CD4-positive, alpha-beta T cell treated with Interleukin-21 for 1 hour (primary cell): Measurements from ENCODE around the gene LIME1.
A peak's percentile ranks its signal among the peaks of the same experiment; 100 is the strongest.
"Not testable (repeated sequence)": the region's sequence is repeated elsewhere in the genome, so short reads cannot be mapped to it uniquely, and the experiment has no call there.

Experiments used
- DNase-seq: peaks from one replicate; pipeline ENCODE4 v3.0.0-alpha.2; 2020

The LIME1 gene

DNA sequence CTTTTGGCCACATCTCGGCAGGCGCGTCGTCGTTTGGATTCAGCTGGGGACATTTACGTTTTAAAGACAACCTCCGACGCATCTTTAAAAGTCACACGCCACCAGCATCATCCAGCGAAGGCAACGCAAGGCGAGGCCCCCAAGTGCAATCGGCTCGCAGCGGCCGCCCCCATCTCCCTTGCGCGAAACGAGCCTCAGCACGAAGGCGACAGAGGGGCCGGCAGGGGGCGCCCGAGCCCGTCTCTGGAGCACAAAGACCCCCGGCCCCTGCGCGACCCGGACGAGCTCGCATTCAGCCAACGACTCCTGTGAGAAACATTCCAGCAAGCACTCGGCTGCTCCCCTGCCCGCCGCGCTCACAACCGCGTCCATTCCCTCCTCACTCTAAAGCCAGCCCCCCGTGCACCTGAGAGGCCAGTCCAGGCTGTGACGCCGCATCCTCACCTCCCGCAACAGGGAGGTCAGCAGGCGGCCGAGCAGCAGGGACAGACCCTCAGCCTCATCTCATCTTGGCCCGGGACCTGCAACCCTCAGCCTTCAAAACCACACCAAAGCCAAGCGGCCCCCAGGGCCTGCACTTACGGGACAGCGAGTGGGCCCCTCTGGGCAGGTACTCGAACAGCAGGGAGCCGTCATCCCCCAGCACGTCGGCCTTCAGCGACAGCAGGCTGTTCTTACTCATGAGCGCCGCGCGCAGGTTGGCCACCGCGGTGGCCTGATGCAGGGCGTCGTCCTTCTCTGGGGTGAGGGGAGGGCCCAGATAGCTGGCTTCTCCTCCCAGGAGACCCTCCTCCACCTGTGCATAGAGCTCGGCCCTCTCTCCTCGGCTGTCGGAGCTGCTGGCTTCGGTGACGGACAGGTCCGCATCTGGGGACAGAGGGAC is 38.9 kb downstream of the LIME1 start:
- peak; percentile 25 for DNase-seq

- DNase-seq = not testable (repeated sequence)
These were observed 40.4 kb downstream of the LIME1 start for GRCh38 chr20:63776875-63777274.

DNA sequence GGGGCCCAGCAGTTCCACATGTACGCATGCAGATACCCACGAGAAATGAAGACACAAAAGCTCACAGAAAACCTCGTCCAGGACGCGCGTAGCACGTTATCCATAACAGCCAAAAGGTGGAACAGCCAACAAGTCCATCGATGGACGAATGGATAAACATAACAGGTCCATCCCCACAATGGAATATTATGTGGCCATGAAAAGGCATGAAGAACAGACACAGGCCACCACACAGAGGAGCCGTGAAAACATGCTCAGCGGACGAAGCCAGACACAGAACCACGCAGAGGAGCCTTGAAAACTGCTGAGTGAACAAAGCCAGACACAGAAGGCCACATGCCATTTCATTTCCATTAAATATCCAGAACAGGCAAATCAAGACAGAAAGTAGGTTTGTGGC is 41.1 kb downstream of the LIME1 start:
- DNase-seq = no peak

DNA sequence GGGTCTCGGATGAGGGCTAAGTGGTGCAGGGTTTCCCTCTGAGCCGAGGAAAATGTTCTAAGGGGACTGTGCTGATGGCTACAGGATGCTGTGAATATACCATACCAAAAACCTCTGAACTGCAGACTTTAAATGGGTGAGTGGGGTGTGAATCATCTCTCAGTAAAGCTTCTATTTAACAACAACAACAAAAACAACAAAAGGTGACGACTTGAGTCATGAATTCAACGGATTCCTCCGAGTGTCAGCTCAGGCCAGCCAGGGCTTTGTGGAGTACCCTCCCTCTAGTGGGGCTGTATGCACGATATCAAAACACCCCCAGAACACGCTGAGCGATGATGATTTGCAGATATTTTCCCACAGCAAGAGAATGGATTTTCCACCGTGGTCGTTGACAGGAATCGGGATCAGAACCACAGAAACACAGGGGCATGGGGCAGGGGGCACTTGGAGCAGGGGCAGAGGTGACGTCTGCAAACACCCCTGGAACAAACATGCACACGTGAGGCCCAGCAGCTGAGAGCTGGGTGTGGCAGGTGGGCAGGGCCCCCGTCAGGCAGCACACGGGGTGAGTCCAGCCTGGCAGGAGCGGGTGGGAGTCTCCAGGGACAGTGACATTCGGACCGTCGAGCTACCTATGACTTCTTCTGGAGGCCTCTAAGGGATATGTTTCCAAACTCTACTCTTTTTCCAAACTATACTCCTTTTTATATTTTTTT is 41.7 kb downstream of the LIME1 start:
- no peak for DNase-seq

- DNase-seq = no peak
These were observed 42.4 kb downstream of the LIME1 start for GRCh38 chr20:63778857-63779256.

DNA sequence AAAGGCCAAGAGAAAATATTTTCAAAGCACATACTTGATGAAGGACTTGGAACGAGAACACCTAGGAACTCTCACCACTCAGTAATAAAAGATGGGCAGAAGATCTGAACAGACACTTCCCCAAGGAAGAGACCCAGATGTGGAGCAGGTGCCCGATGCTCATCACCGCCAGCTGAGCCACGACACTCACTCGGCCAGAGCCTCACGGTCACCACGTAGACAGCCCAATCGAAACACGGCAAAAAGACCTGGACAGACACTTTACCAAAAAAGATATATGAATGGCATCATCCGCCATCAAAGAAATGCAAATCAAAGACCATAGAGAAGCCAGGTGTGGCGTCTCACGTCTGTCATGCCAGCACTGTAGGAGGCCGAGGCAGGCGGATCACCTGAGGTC is 44.7 kb downstream of the LIME1 start:
- DNase-seq = no peak

DNA sequence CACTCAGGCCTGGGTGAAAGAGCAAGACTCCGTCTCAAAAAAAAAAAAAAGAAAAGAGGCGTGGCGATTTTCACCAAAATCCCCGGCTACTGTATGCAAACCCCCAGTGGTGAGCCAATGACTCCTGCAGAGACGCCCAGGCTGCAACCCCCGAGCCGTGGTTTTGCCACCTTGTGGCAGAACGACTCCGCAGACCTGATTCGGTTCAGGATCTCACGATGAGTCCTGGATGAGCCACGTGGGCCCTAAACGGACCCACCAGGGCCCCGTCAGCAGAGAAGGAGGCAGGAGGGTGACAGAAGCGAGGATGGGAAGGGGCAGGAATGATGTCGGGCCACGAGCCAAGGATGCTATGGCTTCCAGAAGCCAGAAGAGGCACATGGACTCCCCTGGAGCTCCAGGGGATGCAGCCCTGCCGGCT is 45.6 kb downstream of the LIME1 start:
- DNase-seq = peak; percentile 85

DNA sequence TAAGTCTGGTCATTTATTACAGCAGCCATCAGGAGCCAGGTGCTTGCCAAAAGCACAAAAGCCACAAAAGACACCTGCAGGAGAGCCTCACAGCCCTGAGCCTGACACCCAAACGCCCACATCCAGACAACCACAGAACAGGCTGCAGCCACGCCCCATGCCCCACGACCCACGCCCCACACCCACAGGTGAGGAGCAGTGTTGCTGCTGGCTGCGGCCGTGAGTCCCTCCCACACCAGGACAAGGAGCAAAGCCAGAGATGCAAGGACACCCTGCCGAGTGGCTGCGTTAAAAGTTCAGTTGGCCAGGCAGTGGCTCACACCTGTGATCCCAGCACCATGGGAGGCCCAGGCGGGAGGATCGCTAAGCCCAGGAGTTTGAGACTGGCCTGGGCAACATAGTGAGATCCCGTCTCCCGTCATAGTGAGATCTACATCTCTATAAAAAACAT is 46.1 kb downstream of the LIME1 start:
- DNase-seq = no peak

DNA sequence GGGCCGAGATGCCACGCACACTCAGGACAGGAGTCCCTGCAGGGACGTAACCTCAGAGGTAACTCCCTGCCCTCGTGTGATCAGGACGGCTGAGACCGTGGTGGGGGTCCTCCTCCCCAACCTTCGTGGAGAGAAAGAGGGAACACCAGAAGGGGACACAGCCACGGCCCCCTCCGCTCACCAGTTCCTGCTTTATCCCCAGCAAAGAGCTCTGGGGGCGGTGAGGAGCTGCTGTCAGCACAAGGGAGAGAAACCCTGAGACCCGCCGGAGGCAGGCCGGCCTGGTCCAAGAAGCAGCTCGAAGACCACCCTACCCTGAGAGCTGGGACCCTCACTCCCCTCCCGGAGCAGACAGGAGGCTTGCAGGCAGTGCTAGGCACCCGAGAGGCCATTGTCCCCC is 47.5 kb downstream of the LIME1 start:
- DNase-seq = no peak

DNA sequence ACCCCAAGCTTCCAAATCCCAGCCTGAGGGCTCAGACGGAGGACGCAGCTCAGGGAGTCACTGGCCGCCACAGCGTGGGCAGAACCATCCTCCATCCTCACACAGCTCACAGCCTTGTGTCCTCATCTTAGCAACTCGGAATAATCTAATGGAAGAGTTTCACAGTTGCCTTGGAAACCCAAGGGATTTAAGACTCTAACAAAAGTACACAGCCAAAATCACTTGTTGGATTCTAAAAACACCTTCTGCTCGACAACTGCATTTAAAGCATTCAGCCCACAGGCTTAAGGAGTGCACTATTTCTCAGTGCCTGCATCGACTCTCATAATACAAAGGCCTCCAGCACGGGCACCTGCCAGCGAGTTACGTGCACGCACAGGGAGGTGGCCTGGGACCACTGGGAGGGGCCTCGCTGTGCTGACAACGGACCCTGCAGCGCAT is 49.2 kb downstream of the LIME1 start:
- no peak for DNase-seq

DNA sequence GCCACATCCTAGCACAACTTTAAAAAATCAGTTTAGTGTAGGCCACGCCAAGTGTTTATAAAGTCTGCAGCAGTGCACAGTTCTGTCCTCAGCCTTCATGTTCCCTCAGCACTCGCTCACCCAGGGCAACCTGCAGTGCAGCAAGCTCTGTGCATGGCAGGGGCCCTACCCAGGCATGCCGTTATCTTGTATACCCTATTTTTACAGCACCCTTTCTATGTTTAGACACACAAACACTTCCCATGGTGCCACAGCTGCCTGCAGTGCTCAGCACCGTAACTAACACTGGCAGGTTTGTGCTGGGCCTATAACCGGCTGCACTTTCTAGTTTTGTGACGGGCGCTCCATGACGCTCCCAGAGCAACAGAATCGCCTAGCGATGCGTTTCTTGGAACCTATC is 50.8 kb downstream of the LIME1 start:
- DNase-seq = no peak

GRCh38 chr20:63787749-63788148 is 51.3 kb downstream of the LIME1 start:
- no peak for DNase-seq
